ENCODE measurements around the gene ZSCAN32. TPM values are rescaled to one million over a fixed set of nuclear protein-coding genes. Genes with fewer than 3 reads are reported as not detected.

ZSCAN32 gene
- total and polyA plus RNA-seq, 2 of the 8 experiments (the other 6 are each of a cell fraction or from before 2014, with no cell fraction given), result 13.4 to 22.0 TPM

GRCh38 chr16:3388325-3388724 is 12.5 kb downstream of the ZSCAN32 start:
- no peaks in the 10 kb centered on the region for H3K79me1 ChIP-seq (ENCODE audit: low read depth, low read length)
- TF ChIP-seq POLR2A (IDR thresholded peaks at IDR 0.05; ENCODE audit: control extremely low read depth in 1 of 2, low read depth in 2 of 2, low read length in 2 of 2) (no peak), SAP30 (IDR thresholded peaks at IDR 0.05; ENCODE audit: insufficient read depth, insufficient replicate concordance, low read length) (no peak), GTF2F1 (IDR thresholded peaks at IDR 0.05; ENCODE audit: borderline replicate concordance, low read depth, low read length) (no peak), HDAC6 (IDR thresholded peaks at IDR 0.05; ENCODE audit: low read depth, low read length) (no peak), KDM4A (IDR thresholded peaks at IDR 0.05; ENCODE audit: low read depth, low read length, severe bottlenecking) (no peak), ZNF274 (IDR thresholded peaks at IDR 0.05; ENCODE audit: borderline replicate concordance, extremely low read depth, low read length) (no peak), JUND (IDR thresholded peaks at IDR 0.05; ENCODE audit: low read length) (no peak), SP4 (IDR thresholded peaks at IDR 0.05; ENCODE audit: low read length) (no peak), GABPA (IDR thresholded peaks at IDR 0.05; ENCODE audit: borderline replicate concordance, insufficient read depth, low read length) (no peak), POU5F1 (IDR thresholded peaks at IDR 0.05; ENCODE audit: low read depth, low read length) (no peak)
- TF ChIP-seq, protein P1, sequence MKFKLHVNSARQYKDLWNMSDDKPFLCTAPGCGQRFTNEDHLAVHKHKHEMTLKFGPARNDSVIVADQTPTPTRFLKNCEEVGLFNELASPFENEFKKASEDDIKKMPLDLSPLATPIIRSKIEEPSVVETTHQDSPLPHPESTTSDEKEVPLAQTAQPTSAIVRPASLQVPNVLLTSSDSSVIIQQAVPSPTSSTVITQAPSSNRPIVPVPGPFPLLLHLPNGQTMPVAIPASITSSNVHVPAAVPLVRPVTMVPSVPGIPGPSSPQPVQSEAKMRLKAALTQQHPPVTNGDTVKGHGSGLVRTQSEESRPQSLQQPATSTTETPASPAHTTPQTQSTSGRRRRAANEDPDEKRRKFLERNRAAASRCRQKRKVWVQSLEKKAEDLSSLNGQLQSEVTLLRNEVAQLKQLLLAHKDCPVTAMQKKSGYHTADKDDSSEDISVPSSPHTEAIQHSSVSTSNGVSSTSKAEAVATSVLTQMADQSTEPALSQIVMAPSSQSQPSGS (IDR thresholded peaks at IDR 0.05; ENCODE audit: low read length), result no peak
- TF ChIP-seq, protein P2, sequence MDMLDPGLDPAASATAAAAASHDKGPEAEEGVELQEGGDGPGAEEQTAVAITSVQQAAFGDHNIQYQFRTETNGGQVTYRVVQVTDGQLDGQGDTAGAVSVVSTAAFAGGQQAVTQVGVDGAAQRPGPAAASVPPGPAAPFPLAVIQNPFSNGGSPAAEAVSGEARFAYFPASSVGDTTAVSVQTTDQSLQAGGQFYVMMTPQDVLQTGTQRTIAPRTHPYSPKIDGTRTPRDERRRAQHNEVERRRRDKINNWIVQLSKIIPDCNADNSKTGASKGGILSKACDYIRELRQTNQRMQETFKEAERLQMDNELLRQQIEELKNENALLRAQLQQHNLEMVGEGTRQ (IDR thresholded peaks at IDR 0.05; ENCODE audit: low read length), result no peak
- H3K36me3 ChIP-seq (ENCODE audit: control insufficient read depth in 2 of 4, insufficient read depth in 4 of 4, low read length in 3 of 4), result peaks cover 14 to 70% (median 44%) of the 10 kb centered on the region in 4 experiments
- H3K56ac ChIP-seq (replicated peaks; ENCODE audit: insufficient read length, low read depth, low read length), result no peak overlapping the region
- H2AK5ac ChIP-seq (ENCODE audit: low read depth, low read length), result no peak overlapping the region
- no peaks in the 10 kb centered on the region for H3K4me1 ChIP-seq (replicated peaks in 1 of 4; ENCODE audit: control insufficient read depth in 3 of 4, insufficient read depth in 4 of 4, low read length in 3 of 4)
- H3K23me2 ChIP-seq (ENCODE audit: low read depth, low read length), result no peaks in the 10 kb centered on the region
- no peak overlapping the region for H3K4ac ChIP-seq (replicated peaks; ENCODE audit: insufficient read length, low read depth, low read length)
- POLR2A ChIA-PET (ENCODE audit: partially characterized antibody), result no interaction called here
- H3K79me2 ChIP-seq (ENCODE audit: control insufficient read depth in 1 of 2, insufficient read depth in 2 of 2, low read length in 2 of 2), result no peaks in the 10 kb centered on the region; a peak in 1 of 4 replicates
- no peak overlapping the region for H2AFZ ChIP-seq (ENCODE audit: low read length)
- H3K27me3 ChIP-seq (replicated peaks in 1 of 4; ENCODE audit: control insufficient read depth in 3 of 4, extremely low read depth in 1 of 4, insufficient read depth in 3 of 4, low read length in 3 of 4), result no peaks in the 10 kb centered on the region
- no peak overlapping the region for H3K4me2 ChIP-seq (ENCODE audit: insufficient read depth in 1 of 2, low read depth in 2 of 2, low read length in 2 of 2)
- H3K4me3 ChIP-seq (ENCODE audit: extremely low read depth in 1 of 4, insufficient read depth in 2 of 4, low read depth in 3 of 4, low read length in 4 of 4), result no peak overlapping the region
- no peak overlapping the region for H2BK15ac ChIP-seq (ENCODE audit: low read length)
- no peak overlapping the region for H4K5ac ChIP-seq (ENCODE audit: insufficient read length, low read depth, low read length)
- no peak for FAIRE-seq
- no peak overlapping the region for H3K18ac ChIP-seq (ENCODE audit: extremely low read depth, low read length)
- H3K14ac ChIP-seq (ENCODE audit: insufficient read length), result no peak overlapping the region
- no peak overlapping the region for H2BK120ac ChIP-seq (replicated peaks; ENCODE audit: low read depth, low read length)
- WGBS, 2 experiments (ENCODE audit: extremely low coverage in 1 of 2, insufficient coverage in 1 of 2, insufficient read length in 1 of 2, insufficient replicate concordance in 2 of 2, low coverage in 1 of 2, low lambda C conversion rate in 2 of 2, missing lambda C conversion rate in 1 of 2), result 91% methylated on average over 6 of the region's 6 CpGs; no CpG with 5 or more reads in 1 of the 2 experiments
- H4K8ac ChIP-seq (ENCODE audit: extremely low read depth, insufficient read depth, low read length), result no peak overlapping the region
- H2BK20ac ChIP-seq (ENCODE audit: low read length), result no peak overlapping the region
- no peak for DNase-seq (ENCODE audit: low read depth in 1 of 2, low spot score in 2 of 2)
- H2BK5ac ChIP-seq (ENCODE audit: low read depth, low read length), result no peak overlapping the region
- no peak overlapping the region for H2BK12ac ChIP-seq (ENCODE audit: low read depth, low read length)
- no peak overlapping the region for H3K23ac ChIP-seq (ENCODE audit: insufficient read length)
- H4K20me1 ChIP-seq (replicated peaks in 1 of 2; ENCODE audit: control insufficient read depth in 1 of 2, insufficient read depth in 2 of 2, low read length in 2 of 2), result no peaks in the 10 kb centered on the region
- H3K9ac ChIP-seq (replicated peaks in 1 of 4; ENCODE audit: extremely low read depth in 1 of 4, low read depth in 3 of 4, low read length in 3 of 4), result no peak overlapping the region
- no peak overlapping the region for H4K91ac ChIP-seq (replicated peaks; ENCODE audit: insufficient read length, low read length)
- CTCF ChIA-PET (ENCODE audit: partially characterized antibody), result no interaction called here
- H3K9me3 ChIP-seq (ENCODE audit: insufficient read depth in 2 of 2, low read depth in 1 of 2, low read length in 1 of 2), result peaks cover 25 to 32% of the 10 kb centered on the region in 2 experiments
- H3K27ac ChIP-seq (ENCODE audit: low read depth, low read length), result no peak overlapping the region

Measured in H1 (cell line).